HepG2 (cell line): ENCODE results near the gene SLIT3. TPM values are rescaled to one million over a fixed set of nuclear protein-coding genes. Genes with fewer than 3 reads are reported as not detected.

ENCODE experiments used
- ATAC-seq: fragments of 200-7000 bp; cut with Tn5 transposase; 3 replicates; pipeline ENCODE4 v1.9.1; 2020; ENCODE audit warnings: mild to moderate bottlenecking, moderate library complexity
- BruUV-seq: library from RNA; stranded (reverse); fragments of 400-500 nt; replicated peaks from 2 replicates; lab custom pipeline; 2021; lab: Mats Ljungman, UMichigan
- CTCF ChIA-PET: fragments of 300-600 bp; formaldehyde crosslinking; extraction: SDS; loops from one replicate; lab custom pipeline; 2021; ENCODE audit warnings: low total read pairs, inconsistent platforms, low intra/inter-chr PET ratio; lab: Yijun Ruan, JAX
- POLR2A ChIA-PET: fragments of 350-600 bp; sonication (Branson Sonifier 250); formaldehyde crosslinking; loops from one replicate; lab custom pipeline; 2020; ENCODE audit warnings: antibody characterized with exemption, inconsistent platforms; lab: Yijun Ruan, JAX
- DNase-seq: peaks from one replicate; pipeline ENCODE4 v3.0.0-alpha.2; 2015; ENCODE audit warnings: low spot score
- FAIRE-seq: peaks from 3 replicates; lab custom pipeline; 2011; peaks lifted over from hg19 to GRCh38; lab: Jason Lieb, UNC
- H2AFZ ChIP-seq: one replicate; pipeline ENCODE4 v1.6.1; 2011; ENCODE audit warnings: low read length, inconsistent platforms
- H3K27ac ChIP-seq: fragments of 300-600 bp; 3 replicates; pipeline ENCODE4 v1.8.0; 2011; ENCODE audit warnings: mixed run types, mild to moderate bottlenecking, mixed read lengths, low read length, inconsistent platforms; ENCODE audit not compliant: insufficient read depth; ENCODE audit errors: extremely low read length
- H3K27me3 ChIP-seq, 2 experiments: fragments of 200-600 bp in 1 of 2; 2 replicates in 1 of 2; 3 replicates in 1 of 2; pipeline versions ENCODE4 v1.6.0 to v1.8.0; 2011; ENCODE audit warnings: low read length in 2 of 2, mild to moderate bottlenecking in 2 of 2, moderate library complexity in 2 of 2, inconsistent platforms in 1 of 2; ENCODE audit not compliant: insufficient read depth in 2 of 2, control insufficient read depth in 1 of 2
- H3K36me3 ChIP-seq, 2 experiments: fragments of 200-600 bp in 1 of 2; replicated peaks in 1 of 2; 2 replicates in 1 of 2; 3 replicates in 1 of 2; pipeline versions ENCODE4 v1.5.1 to v1.8.0; 2011; ENCODE audit warnings: low read length in 2 of 2, inconsistent platforms in 1 of 2; ENCODE audit not compliant: insufficient read depth in 2 of 2, control insufficient read depth in 1 of 2
- H3K4me1 ChIP-seq: 2 replicates; pipeline ENCODE4 v1.5.1; 2012; ENCODE audit warnings: low read length, inconsistent platforms; ENCODE audit not compliant: insufficient read depth
- H3K4me2 ChIP-seq: 2 replicates; pipeline ENCODE4 v1.6.0; 2011; ENCODE audit warnings: low read depth, low read length, inconsistent platforms
- H3K4me3 ChIP-seq, 3 experiments: fragments of 200-600 bp in 1 of 3; sonication (generic), shearing (Covaris generic) in 1 of 3; replicated peaks in 1 of 3; 2 replicates each; pipeline ENCODE4 v1.5.1; 2011 to 2016; ENCODE audit warnings: low read length in 3 of 3, inconsistent platforms in 2 of 3, low read depth in 2 of 3, mild to moderate bottlenecking in 2 of 3, control low read depth in 1 of 3, mixed read lengths in 1 of 3; ENCODE audit not compliant: insufficient read depth in 1 of 3
- H3K79me2 ChIP-seq: one replicate; pipeline ENCODE4 v1.6.1; 2011; ENCODE audit warnings: low read length, inconsistent platforms; ENCODE audit not compliant: insufficient read depth
- H3K9ac ChIP-seq: 2 replicates; pipeline ENCODE4 v1.6.0; 2011; ENCODE audit warnings: mild to moderate bottlenecking, low read depth, low read length, inconsistent platforms; ENCODE audit not compliant: insufficient read depth
- H3K9me3 ChIP-seq: 2 replicates; pipeline ENCODE4 v1.5.1; 2012; ENCODE audit warnings: mild to moderate bottlenecking, low read length
- H4K20me1 ChIP-seq: 2 replicates; pipeline ENCODE4 v1.6.0; 2011; ENCODE audit warnings: inconsistent platforms, mild to moderate bottlenecking, low read length, moderate library complexity; ENCODE audit not compliant: insufficient read depth
- ARHGAP35 ChIP-seq: sonication (generic); formaldehyde crosslinking; IDR thresholded peaks from 2 replicates; pipeline ENCODE4 v1.9.0; 2022; ENCODE audit warnings: mild to moderate bottlenecking, inconsistent platforms, moderate library complexity, missing genetic modification reagents, borderline replicate concordance
- ATRX ChIP-seq: sonication (generic); formaldehyde crosslinking; IDR thresholded peaks from 2 replicates; pipeline ENCODE4 v1.4.0; 2020; ENCODE audit warnings: missing genetic modification reagents, borderline replicate concordance
- CSRNP1 ChIP-seq: sonication (generic); formaldehyde crosslinking; IDR thresholded peaks from 2 replicates; pipeline ENCODE4 v1.8.1; 2023; ENCODE audit warnings: mild to moderate bottlenecking, missing genetic modification reagents
- PAX8 ChIP-seq: sonication (generic); formaldehyde crosslinking; IDR thresholded peaks from 2 replicates; pipeline ENCODE4 v1.8.0; 2022; ENCODE audit warnings: mild to moderate bottlenecking, missing genetic modification reagents, borderline replicate concordance
- SMARCE1 ChIP-seq: fragments of 450-650 bp; IDR thresholded peaks from 2 replicates; pipeline ENCODE4 v1.6.1; 2017; ENCODE audit warnings: borderline replicate concordance
- ZNF335 ChIP-seq: sonication (generic); formaldehyde crosslinking; IDR thresholded peaks from 2 replicates; pipeline ENCODE4 v1.4.0; 2020; ENCODE audit warnings: missing genetic modification reagents
- WGBS: methylation state at CpG from one replicate; pipeline ENCODE4 v1.1.6; 2017; ENCODE audit warnings: low lambda C conversion rate; 5-methylcytosine and 5-hydroxymethylcytosine counted together
- in situ Hi-C: cut with HindIII; loops from 2 replicates; pipeline ENCODE4 v1.10.0; 2017; ENCODE audit warnings: low pct_unique_long_range_greater_than_20kb; ENCODE audit not compliant: extremely low pct_ligation_motif_present
- intact Hi-C: fragments of 100-400 bp; cut with micrococcal nuclease; formaldehyde crosslinking; loops from one replicate; pipeline ENCODE4 v1.10.0; 2022; ENCODE audit not compliant: unreplicated experiment
- polyA plus RNA-seq, 8 experiments: library from polyadenylated mRNA; depleted of rRNA in 3 of 8; stranded (reverse) in 7 of 8; unstranded in 1 of 8; fragments of >200 nt; fragmentation: Illumina TruSeq in 4 of 8; extraction: Trizol in 4 of 8; gene quantifications; 2 replicates each; pipeline versions ENCODE4 v1.2.1 to v1.2.3, GENCODE V29; 2011 to 2016; ENCODE audit warnings: low read depth in 4 of 8, missing spikeins in 1 of 8, mixed read lengths in 1 of 8; ENCODE audit not compliant: insufficient read depth in 1 of 8
- total RNA-seq, 5 experiments: library from RNA; depleted of rRNA; stranded (reverse); fragments of >200 nt; fragmentation: Illumina TruSeq; extraction: Trizol; gene quantifications; 2 replicates each; pipeline ENCODE4 v1.2.3, GENCODE V29; 2016; ENCODE audit warnings: low read depth in 1 of 5
- TF ChIP-seq, protein P1 (sequence below): sonication (generic); formaldehyde crosslinking; IDR thresholded peaks from 2 replicates; pipeline ENCODE4 v1.8.1; 2022; ENCODE audit warnings: mild to moderate bottlenecking, missing genetic modification reagents

The SLIT3 gene
- total and polyA plus RNA-seq, 2 of the 13 experiments (the other 11 are each of a cell fraction or from before 2014, with no cell fraction given) = not detected

GRCh38 chr5:169202969-169203368, 98.0 kb downstream of the SLIT3 start:
- no peaks in the 10 kb centered on the region for H4K20me1 ChIP-seq
- H3K27me3 ChIP-seq = 0 out of 5 replicates have a peak, but pooled peaks cover 0 to 5% of the 10 kb centered on the region in 2 experiments
- H3K4me3 ChIP-seq = no peak overlapping the region
- no peak overlapping the region for H3K9ac ChIP-seq
- WGBS = 0% methylated on average over 3 of the region's 3 CpGs
- ChIA-PET POLR2A (no interaction called here), CTCF (no interaction called here)
- H3K4me1 ChIP-seq = no peaks in the 10 kb centered on the region
- no peak for FAIRE-seq
- no peak for DNase-seq
- no peak overlapping the region for H3K27ac ChIP-seq
- H3K79me2 ChIP-seq = no peaks in the 10 kb centered on the region
- no peaks in the 10 kb centered on the region for H3K9me3 ChIP-seq
- no peak overlapping the region for H2AFZ ChIP-seq
- intact Hi-C loops (no loop called here), in situ Hi-C loops (no loop called here)
- ATAC-seq = no peak
- H3K36me3 ChIP-seq = no peaks in the 10 kb centered on the region
- no peak overlapping the region for H3K4me2 ChIP-seq
- BruUV-seq = no TSS peak
- no peak for TF ChIP-seq ARHGAP35
- TF ChIP-seq SMARCE1 = no peak
- no peak for TF ChIP-seq ATRX (CRISPR knock-in tag)
- no peak for TF ChIP-seq ZNF335 (CRISPR knock-in tag)
- TF ChIP-seq, protein P1, sequence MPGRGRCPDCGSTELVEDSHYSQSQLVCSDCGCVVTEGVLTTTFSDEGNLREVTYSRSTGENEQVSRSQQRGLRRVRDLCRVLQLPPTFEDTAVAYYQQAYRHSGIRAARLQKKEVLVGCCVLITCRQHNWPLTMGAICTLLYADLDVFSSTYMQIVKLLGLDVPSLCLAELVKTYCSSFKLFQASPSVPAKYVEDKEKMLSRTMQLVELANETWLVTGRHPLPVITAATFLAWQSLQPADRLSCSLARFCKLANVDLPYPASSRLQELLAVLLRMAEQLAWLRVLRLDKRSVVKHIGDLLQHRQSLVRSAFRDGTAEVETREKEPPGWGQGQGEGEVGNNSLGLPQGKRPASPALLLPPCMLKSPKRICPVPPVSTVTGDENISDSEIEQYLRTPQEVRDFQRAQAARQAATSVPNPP = no peak

DNA sequence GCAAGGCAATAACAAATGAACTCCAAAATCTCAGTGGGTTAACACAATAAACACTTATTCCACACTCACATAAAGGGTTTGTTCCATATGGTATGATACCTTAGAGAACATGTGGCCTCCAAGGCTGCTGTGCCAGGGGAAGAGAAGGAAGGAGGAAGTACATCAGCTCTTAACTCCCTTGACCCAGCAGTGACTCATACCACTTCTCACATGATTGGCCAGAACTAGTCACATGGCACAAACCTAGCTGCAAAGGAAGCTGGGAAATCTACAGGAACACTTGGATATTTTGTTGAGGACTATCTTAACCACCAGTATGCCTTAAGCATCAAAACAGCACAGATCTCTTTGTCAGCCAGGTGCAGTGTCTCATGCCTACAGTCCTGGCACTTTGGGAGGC, 99.3 kb downstream of the SLIT3 start:
- intact Hi-C loops = loop anchor here (1.0 kb wide), 1 partner anchor 8 kb away; no protein-coding TSS in a partner anchor
- H3K27me3 ChIP-seq = peaks cover 0 to 7% of the 10 kb centered on the region in 2 experiments; a peak in 1 of 5 replicates
- H3K4me1 ChIP-seq = no peaks in the 10 kb centered on the region
- DNase-seq (no peak), ATAC-seq (no peak), FAIRE-seq (no peak)
- H3K9me3 ChIP-seq = no peaks in the 10 kb centered on the region
- no peak for TF ChIP-seq PAX8 (CRISPR knock-in tag)
- TF ChIP-seq CSRNP1 (CRISPR knock-in tag) = no peak
- H2AFZ ChIP-seq = no peak overlapping the region
- CTCF ChIA-PET = no interaction called here
- POLR2A ChIA-PET = no interaction called here
- H3K36me3 ChIP-seq = no peaks in the 10 kb centered on the region
- no peak overlapping the region for H3K9ac ChIP-seq
- no peak overlapping the region for H3K4me2 ChIP-seq
- no peak overlapping the region for H3K4me3 ChIP-seq
- in situ Hi-C loops = no loop called here
- H4K20me1 ChIP-seq = no peaks in the 10 kb centered on the region
- no peaks in the 10 kb centered on the region for H3K79me2 ChIP-seq
- no TSS peak for BruUV-seq
- no peak overlapping the region for H3K27ac ChIP-seq
